HFFc6 (cell line): ENCODE measurements around the gene HSPA9. TPM values are rescaled to one million over a fixed set of nuclear protein-coding genes. Genes with fewer than 3 reads are reported as not detected.

ENCODE experiments used
- DNase-seq: peaks from one replicate; pipeline ENCODE4 v3.0.0-alpha.2; 2018
- H3K27ac Mint-ChIP-seq: 2 replicates; pipeline ENCODE4 v1.8.0; 2020; ENCODE audit warnings: mild to moderate bottlenecking, mixed read lengths
- H3K27me3 Mint-ChIP-seq: 2 replicates; pipeline ENCODE4 v1.8.0; 2021; ENCODE audit warnings: mild to moderate bottlenecking, moderate library complexity, mixed read lengths; ENCODE audit not compliant: insufficient read depth
- H3K36me3 Mint-ChIP-seq: 2 replicates; pipeline ENCODE4 v1.8.0; 2021; ENCODE audit warnings: low read depth, mixed read lengths
- H3K4me1 Mint-ChIP-seq: 2 replicates; pipeline ENCODE4 v1.8.0; 2020; ENCODE audit warnings: low read depth, mixed read lengths
- H3K4me3 Mint-ChIP-seq: 2 replicates; pipeline ENCODE4 v1.8.0; 2020; ENCODE audit warnings: mild to moderate bottlenecking, moderate library complexity, mixed read lengths
- H3K9me3 Mint-ChIP-seq: 2 replicates; pipeline ENCODE4 v1.8.0; 2020; ENCODE audit warnings: mild to moderate bottlenecking, mixed read lengths
- CTCF ChIP-seq: fragments of 200-600 bp; sonication (generic); IDR thresholded peaks from 2 replicates; pipeline ENCODE4 v1.5.0; 2021; ENCODE audit warnings: antibody characterized with exemption, mild to moderate bottlenecking
- total RNA-seq, 6 experiments: library from RNA; stranded (reverse); fragmentation: NEBNext Ultra II Directional; extraction: Animal tissue kit (Norgen Biotek cat#: 25700); gene quantifications; 2 replicates in 1 of 6; 3 replicates in 5 of 6; pipeline ENCODE4 v1.2.3, GENCODE V29; 2021

The HSPA9 gene
- total RNA-seq, 6 experiments from 2014 or later: 193 to 236 (median 210) TPM

- H3K4me1 Mint-ChIP-seq: peaks cover 12% of the 10 kb centered on the region
- peaks cover 6% of the 10 kb centered on the region for H3K36me3 Mint-ChIP-seq
- no peak for TF ChIP-seq CTCF
- H3K4me3 Mint-ChIP-seq: no peak overlapping the region
- H3K27me3 Mint-ChIP-seq: peaks cover 5% of the 10 kb centered on the region
- peaks cover 4% of the 10 kb centered on the region for H3K9me3 Mint-ChIP-seq
- no peak overlapping the region for H3K27ac Mint-ChIP-seq
- no peak for DNase-seq
These were observed 4.8 kb upstream of the HSPA9 start for GRCh38 chr5:138580001-138580400.

GRCh38 chr5:138579517-138579863 lies 4.3 kb upstream of the HSPA9 start:
- DNase-seq: no peak
- H3K4me3 Mint-ChIP-seq: no peak overlapping the region
- H3K27me3 Mint-ChIP-seq: peaks cover 8% of the 10 kb centered on the region
- H3K9me3 Mint-ChIP-seq: peaks cover 4% of the 10 kb centered on the region
- peaks cover 12% of the 10 kb centered on the region for H3K4me1 Mint-ChIP-seq
- H3K27ac Mint-ChIP-seq: no peak overlapping the region
- peaks cover 11% of the 10 kb centered on the region for H3K36me3 Mint-ChIP-seq
- TF ChIP-seq CTCF: peak; percentile 53; the same call in 1 of the 2 replicates

- H3K27ac Mint-ChIP-seq: peak overlapping the region; percentile 70; the same call in 1 of the 2 replicates
- H3K36me3 Mint-ChIP-seq: peaks cover 27% of the 10 kb centered on the region
- no peak overlapping the region for H3K4me3 Mint-ChIP-seq
- peaks cover 26% of the 10 kb centered on the region for H3K4me1 Mint-ChIP-seq
- peaks cover 4% of the 10 kb centered on the region for H3K9me3 Mint-ChIP-seq
- DNase-seq: no peak
- no peak for TF ChIP-seq CTCF
- peaks cover 9% of the 10 kb centered on the region for H3K27me3 Mint-ChIP-seq
These were observed 2.3 kb upstream of the HSPA9 start for GRCh38 chr5:138577452-138577851.

- peaks cover 31% of the 10 kb centered on the region for H3K36me3 Mint-ChIP-seq
- peaks cover 29% of the 10 kb centered on the region for H3K4me1 Mint-ChIP-seq
- peaks cover 4% of the 10 kb centered on the region for H3K9me3 Mint-ChIP-seq
- TF ChIP-seq CTCF: no peak
- H3K27ac Mint-ChIP-seq: peak overlapping the region; percentile 100
- no peak for DNase-seq
- H3K4me3 Mint-ChIP-seq: peak overlapping the region; percentile 97
- H3K27me3 Mint-ChIP-seq: peaks cover 9% of the 10 kb centered on the region
These were observed 432 bp downstream of the HSPA9 start for GRCh38 chr5:138574744-138575193.

GRCh38 chr5:138573949-138574670 lies 1.1 kb downstream of the HSPA9 start:
- no peak for TF ChIP-seq CTCF
- H3K36me3 Mint-ChIP-seq: peaks cover 34% of the 10 kb centered on the region
- H3K27ac Mint-ChIP-seq: peak overlapping the region; percentile 100
- peaks cover 9% of the 10 kb centered on the region for H3K27me3 Mint-ChIP-seq
- H3K4me3 Mint-ChIP-seq: peak overlapping the region; percentile 97
- DNase-seq: peak; percentile 20
- H3K9me3 Mint-ChIP-seq: peaks cover 4% of the 10 kb centered on the region
- H3K4me1 Mint-ChIP-seq: peaks cover 33% of the 10 kb centered on the region
